HG03280 (cell line): Measurements from ENCODE around the gene TRABD.
"Not testable (repeated sequence)": the region's sequence is repeated elsewhere in the genome, so short reads cannot be mapped to it uniquely, and the experiment has no call there.

Source experiments
- ATAC-seq: cut with Tn5 transposase; IDR thresholded peaks from one replicate; pipeline ENCODE4 v1.9.1; 2021; ENCODE audit warnings: mild to moderate bottlenecking, moderate library complexity; ENCODE audit not compliant: unreplicated experiment

The TRABD gene

GRCh38 chr22:50151571-50152537 is 33.9 kb upstream of the TRABD start:
- no peak for ATAC-seq

- no peak for ATAC-seq
These were observed 32.5 kb upstream of the TRABD start for GRCh38 chr22:50153056-50153755.

GRCh38 chr22:50153756-50154140 is 32.0 kb upstream of the TRABD start:
- ATAC-seq = no peak

- ATAC-seq = no peak
These were observed 27.9 kb upstream of the TRABD start for GRCh38 chr22:50157709-50158375.

- ATAC-seq = no peak
These were observed 24.8 kb upstream of the TRABD start for GRCh38 chr22:50160947-50161346.

- ATAC-seq = no peak
These were observed 24.0 kb upstream of the TRABD start for GRCh38 chr22:50161508-50162390.

GRCh38 chr22:50162391-50162956 is 23.2 kb upstream of the TRABD start:
- ATAC-seq = no peak

- no peak for ATAC-seq
These were observed 20.1 kb upstream of the TRABD start for GRCh38 chr22:50165436-50166123.

GRCh38 chr22:50167689-50168489 is 17.8 kb upstream of the TRABD start:
- ATAC-seq = no peak

- not testable (repeated sequence) for ATAC-seq
These were observed 17.1 kb upstream of the TRABD start for GRCh38 chr22:50168490-50169180.

- no peak for ATAC-seq
These were observed 16.4 kb upstream of the TRABD start for GRCh38 chr22:50169181-50169759.

- ATAC-seq = no peak
These were observed 15.9 kb upstream of the TRABD start for GRCh38 chr22:50169774-50170341.

- no peak for ATAC-seq
These were observed 15.0 kb upstream of the TRABD start, which contains the start of gene PANX2 for GRCh38 chr22:50170453-50171318. PANX2 (plus strand) TSS chr22:50170731; CDS start chr22:50170731, 0 bp downstream.

GRCh38 chr22:50171319-50171964 is 14.3 kb upstream of the TRABD start:
- ATAC-seq = no peak

GRCh38 chr22:50171965-50172421 is 13.7 kb upstream of the TRABD start:
- ATAC-seq = no peak
